ENCODE measurements around the gene C1QTNF1. TPM values are rescaled to one million over a fixed set of nuclear protein-coding genes. Genes with fewer than 3 reads are reported as not detected.
A peak's percentile ranks its signal among the peaks of the same experiment; 100 is the strongest.
"Not testable (repeated sequence)": the region's sequence is repeated elsewhere in the genome, so short reads cannot be mapped to it uniquely, and the experiment has no call there.

Gene C1QTNF1
- polyA plus RNA-seq, 1 donor, result 1.9 TPM

GRCh38 chr17:79005063-79005861, 18.7 kb upstream of the C1QTNF1 start:
- no peak for DNase-seq

DNA sequence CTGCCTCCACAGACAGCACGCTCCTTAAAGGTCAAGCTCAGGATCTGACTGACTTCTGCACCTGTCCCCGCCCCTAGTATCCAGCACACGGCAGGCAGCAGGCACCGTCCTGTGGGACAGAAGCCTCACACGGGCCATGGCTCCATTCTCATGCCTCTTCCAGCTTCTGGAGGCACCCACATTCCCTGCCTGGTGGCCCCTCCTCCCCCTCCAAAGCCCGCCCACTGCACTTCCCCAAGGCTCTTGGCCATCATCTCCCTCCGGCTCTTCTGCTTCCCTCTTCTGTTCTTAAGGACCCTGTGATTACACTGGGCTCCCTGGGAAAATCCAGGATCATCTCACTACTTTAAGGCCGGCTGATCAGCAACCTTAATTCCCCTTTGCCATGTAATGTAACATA, 17.9 kb upstream of the C1QTNF1 start:
- DNase-seq, result no peak

- DNase-seq, result no peak
Observed at GRCh38 chr17:79006794-79007503, 17.0 kb upstream of the C1QTNF1 start.

- DNase-seq, result no peak
Observed at GRCh38 chr17:79007504-79008381, 16.2 kb upstream of the C1QTNF1 start.

- DNase-seq, result no peak
Observed at GRCh38 chr17:79008666-79009387, 15.1 kb upstream of the C1QTNF1 start.

DNA sequence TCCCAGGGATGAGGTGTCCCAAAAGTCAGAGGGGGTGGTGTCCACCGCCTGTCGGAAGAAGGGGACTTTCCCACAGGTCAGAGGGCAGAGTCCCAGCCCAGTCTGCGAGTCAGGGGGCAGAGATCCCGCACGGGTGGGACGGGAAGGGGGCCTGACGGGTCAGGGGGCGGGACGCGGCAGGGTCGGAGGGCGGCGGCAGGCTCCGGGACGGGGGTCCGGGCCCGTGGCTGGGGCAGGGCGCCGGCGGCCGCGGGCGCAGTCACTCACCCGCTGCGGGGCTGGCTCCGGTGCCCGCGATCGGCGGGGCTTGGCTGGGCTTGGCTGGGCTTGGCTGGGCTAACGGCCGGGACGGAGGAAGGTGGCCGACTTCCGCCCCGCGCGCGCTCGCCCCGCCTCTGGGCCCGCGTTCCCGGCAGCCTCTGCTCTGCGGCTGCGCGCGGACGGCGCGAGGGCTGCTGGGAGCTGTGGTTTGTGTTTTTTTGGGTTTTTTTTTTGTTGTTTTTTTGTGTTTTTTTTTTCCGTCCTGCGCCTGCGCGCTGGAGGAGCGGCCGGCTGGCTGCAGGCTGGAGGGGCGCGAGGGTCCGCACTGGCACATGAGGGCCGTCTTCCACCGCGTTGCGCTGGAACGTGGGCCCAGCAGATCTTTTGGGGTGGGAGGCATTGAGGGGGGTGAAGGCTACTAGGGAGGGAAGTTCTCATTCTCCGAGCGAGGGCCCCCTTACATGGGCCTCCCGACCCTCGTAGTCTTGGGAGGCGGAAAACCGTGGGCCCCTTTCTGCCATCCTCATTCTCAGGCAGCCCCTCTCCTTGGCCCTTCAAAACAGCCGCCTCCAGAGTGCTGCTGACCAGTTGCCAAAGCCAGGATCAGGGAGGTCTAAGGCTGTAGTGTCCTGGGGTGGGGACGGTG, 14.3 kb upstream of the C1QTNF1 start, which contains the start of gene CANT1:
Gene CANT1 (minus strand): TSS at position 368 of the 907 bp plus-strand sequence. CDS start 12,142 bp downstream, outside the sequence.
- DNase-seq, result peak; percentile 90

DNA sequence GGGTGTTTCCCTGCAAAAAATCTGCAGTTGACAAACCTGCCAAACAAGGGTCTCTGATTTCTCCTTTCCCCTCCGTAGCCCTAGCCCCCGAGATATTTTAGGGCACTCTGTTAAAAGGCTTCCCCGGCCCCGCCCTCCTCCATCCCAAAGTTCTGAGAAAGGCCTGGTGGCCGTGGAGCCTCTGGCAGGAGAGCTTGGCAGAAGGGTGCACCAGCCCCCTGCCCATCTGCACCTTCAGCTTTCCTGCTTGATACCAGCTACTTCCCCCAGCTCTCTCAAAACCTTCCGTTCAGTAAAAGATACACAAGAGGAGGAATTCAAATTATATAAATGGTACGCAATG, 13.7 kb upstream of the C1QTNF1 start:
- DNase-seq, result no peak

- no peak for DNase-seq
Observed at GRCh38 chr17:79011451-79012147, 12.4 kb upstream of the C1QTNF1 start.

- no peak for DNase-seq
Observed at GRCh38 chr17:79012563-79013134, 11.3 kb upstream of the C1QTNF1 start.

DNA sequence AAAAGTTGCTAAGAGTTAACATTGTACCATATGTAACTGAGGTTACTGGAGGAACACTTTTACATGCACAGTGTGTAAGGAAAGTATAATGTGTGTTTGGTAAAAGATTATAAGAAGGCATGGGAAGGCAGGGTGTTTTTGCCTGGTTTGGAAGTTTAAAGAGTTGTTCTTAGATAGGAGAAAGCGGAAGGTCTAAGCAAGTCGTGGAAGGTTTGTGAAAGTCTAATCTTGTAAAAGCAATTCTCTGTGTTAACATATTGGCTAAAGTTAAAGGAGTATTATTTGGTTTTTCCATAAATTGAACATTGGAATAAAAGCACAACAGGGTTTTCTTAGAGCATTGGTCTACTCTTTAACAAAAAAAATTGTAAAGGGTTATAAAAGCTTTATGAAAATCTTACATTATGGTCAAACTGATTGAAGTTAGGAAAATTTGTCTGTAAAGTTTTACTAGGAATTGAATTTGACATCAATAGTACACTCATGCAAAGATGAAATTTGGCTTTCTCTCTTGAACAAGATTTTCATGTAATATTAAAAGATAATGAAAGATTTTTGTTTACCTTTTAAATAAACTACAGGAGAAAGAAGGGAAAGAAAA, 9.7 kb upstream of the C1QTNF1 start:
- no peak for DNase-seq

- no peak for DNase-seq
Observed at GRCh38 chr17:79017546-79018369, 6.2 kb upstream of the C1QTNF1 start.

DNA sequence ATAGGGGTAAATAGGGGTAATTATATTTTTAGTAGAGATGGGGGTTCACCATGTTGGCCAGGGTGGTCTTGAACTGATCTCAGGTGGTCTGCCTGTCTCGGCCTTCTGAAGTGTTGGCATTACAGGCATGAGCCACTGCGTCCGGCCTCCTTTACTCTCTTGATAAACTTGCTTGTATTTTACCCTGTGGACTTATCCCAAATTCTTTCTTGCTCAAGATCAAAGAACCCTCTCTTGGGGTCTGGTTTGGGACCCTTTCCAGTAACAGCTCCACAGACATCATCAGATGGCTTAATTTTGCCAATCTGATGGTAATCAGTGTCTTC, 5.6 kb upstream of the C1QTNF1 start:
- DNase-seq, result no peak

DNA sequence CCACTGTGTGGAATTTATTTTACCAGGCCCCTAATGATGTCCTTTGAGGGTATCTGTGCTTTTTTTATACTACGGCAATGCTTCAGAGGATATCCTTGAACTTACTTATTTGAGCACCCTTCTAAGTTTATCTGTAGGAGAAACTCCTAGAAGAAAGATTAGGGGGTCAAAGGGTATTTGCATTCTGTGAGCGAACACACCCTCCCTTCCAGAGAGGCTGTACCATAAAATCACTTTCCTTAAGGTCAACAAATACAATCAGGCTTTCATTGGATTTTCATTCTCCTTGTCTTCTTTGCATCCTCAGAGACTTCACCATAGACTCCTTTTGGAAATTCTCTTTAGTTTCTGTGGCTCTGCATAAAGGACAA, 4.7 kb upstream of the C1QTNF1 start:
- DNase-seq, result no peak

DNA sequence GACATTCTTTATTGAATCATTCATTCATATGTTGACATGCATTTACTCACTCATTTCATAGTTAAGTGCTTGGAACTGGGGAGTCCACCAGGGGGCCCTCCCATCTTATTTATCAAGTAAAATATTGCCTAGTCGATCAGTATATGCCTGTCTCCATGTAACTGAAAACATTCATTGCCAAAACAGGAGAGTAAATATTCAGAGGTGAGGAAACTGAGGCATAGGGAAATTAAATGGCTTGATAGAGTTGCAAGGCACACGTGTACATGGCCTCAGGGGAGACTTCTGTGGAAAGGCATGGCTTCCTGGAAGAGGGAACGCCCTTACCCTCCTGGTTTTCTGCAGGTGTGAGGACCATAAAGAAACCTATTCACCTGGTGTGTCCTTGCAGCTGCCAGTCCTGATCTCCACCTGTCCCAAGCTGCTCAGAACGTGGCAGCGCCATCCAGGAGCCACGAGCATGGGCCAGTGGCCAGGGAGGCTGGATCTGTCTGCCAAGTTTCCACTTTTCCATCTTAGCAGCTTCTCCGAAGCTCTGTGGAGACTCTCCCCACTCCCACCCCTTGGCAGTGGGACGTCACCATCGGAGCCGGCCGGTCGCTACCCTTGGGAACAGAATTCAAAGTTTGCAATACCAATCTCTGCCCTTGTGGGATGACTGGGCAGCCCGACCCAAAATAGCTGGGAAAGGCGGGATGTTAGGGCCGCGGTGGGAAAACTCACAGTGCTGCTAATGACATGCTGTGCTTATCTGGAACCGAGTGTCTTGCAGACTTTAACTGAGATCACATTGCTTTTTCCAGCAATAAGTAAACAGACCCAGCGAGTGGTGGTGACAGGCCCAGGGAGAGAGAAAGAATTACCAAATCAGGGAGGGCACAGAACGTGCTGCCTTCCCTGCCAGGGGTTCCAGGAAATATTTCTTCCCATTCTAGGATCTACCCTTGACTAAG, 4.1 kb upstream of the C1QTNF1 start:
- DNase-seq, result no peak

GRCh38 chr17:79020631-79021301, 3.2 kb upstream of the C1QTNF1 start:
- DNase-seq, result no peak

DNA sequence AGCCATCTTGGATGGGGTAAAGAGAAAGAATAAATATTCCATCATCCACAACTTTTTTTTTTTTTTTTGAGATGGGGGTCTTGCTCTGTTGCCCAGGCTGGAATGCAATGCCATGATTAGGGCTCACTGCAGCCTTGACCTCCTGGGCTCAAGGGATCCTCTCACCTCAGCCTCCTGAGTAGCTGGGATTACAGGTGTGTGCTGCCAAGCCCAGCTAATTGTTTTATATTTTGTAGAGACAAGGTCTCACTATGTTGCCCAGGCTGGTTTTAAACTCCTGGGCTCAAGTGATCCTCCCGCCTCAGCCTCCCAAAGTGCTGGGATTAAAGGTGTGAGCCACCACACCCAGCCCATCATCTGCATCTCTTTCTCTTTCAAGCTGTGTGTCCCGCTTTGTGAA, 2.0 kb upstream of the C1QTNF1 start:
- DNase-seq, result not testable (repeated sequence)

DNA sequence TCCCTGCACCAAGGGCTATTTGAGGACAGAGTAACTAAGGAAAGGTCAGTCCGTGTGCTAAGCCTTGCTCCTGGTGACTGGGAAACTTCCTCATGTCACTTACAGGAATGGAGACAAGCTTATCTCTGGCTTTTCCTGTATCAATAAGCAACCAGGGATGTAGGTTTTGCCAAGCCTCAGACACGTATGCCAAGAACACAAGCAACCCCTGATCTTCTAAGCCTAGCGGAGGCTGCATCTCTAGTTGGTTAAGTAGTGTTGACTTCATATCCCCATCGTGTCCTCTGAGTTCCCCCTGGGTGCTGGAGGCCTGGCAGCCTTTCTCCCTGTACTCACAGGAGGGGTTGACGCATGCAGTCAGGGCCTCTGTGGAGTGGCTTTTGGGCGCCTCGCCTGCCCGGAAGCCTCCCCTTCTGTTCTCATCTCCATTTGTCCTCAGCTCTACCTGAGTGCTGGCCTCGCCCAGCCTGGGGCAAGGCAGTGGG, 1.4 kb upstream of the C1QTNF1 start:
- no peak for DNase-seq

Measured in left kidney (tissue), 2 donors.